ENCODE results near the gene PBX3. TPM values are rescaled to one million over a fixed set of nuclear protein-coding genes. Genes with fewer than 3 reads are reported as not detected.

Gene PBX3
- total and polyA plus RNA-seq, 4 donors = 7.3 to 18.9 (median 11.1) TPM

DNA sequence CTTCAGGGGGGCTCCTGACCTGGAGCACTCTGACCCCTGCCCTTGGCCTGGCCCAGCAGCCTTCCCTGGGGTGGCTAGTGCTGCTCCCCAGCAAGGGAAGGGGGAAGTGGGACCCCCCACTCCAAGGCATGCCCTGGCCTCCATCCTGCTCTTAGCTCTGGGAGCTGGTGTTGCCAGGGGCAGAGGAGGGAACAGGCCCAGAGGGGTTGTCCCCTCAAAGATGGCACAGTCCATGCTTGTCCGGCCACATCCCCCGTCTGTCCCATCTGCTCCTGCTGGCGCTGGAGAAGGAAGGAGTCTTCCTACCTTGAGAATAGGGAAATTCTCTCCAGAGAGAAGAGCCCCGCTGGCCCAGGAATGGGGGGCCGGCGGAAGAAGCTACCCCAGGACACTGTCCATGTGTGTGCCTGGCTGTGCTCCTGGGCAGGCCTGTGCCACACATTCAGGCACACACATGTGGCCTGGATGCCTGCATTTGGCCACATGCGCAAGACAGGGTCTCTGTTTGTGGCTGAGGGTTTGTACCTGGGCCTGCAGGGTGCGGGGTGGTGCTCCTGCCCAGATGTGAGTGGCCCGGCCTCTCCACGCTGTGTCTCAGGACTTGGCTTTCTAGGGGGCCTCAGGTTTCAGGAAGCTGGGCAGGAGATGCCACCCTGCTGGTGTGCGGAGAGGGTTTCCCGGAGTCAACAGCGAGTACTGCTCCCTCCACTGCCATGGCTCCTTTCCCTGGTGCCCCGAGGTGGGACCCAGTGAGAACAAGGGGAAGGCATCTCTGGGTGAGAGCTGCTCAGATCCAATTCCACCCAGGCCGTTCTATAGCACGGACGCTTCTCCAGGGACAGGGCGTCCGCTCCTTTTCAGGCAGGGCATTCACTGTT lies 247.1 kb downstream of the PBX3 start:
- Histone ChIP-seq H3K36me3 (ENCODE audit: control insufficient read depth in 4 of 4, insufficient read depth in 3 of 4, low read depth in 1 of 4, low read length in 3 of 4) (no peaks in the 10 kb centered on the region), H3K9me3 (ENCODE audit: control insufficient read depth in 4 of 4, low read length in 3 of 4) (no peaks in the 10 kb centered on the region), H3K4me1 (ENCODE audit: control insufficient read depth in 4 of 4, insufficient read depth in 4 of 4, low read length in 3 of 4) (no peaks in the 10 kb centered on the region), H3K4me3 (ENCODE audit: low read depth in 1 of 3, low read length in 3 of 3) (no peak overlapping the region), H3K27me3 (ENCODE audit: control insufficient read depth in 4 of 4, insufficient read depth in 4 of 4, low read length in 3 of 4) (no peaks in the 10 kb centered on the region), H3K9ac (ENCODE audit: low read depth in 1 of 2, low read length in 2 of 2) (no peak overlapping the region), H3K27ac (ENCODE audit: low read depth in 1 of 2, low read length in 2 of 2) (no peak overlapping the region)
- 95% methylated on average over 19 of the region's 19 CpGs for WGBS
- TF ChIP-seq RXRA (IDR thresholded peaks at IDR 0.05) = no peak
- no peak for TF ChIP-seq GABPA (IDR thresholded peaks at IDR 0.05 in 1 of 2, conservative IDR thresholded peaks at IDR 0.05 in 1 of 2)
- TF ChIP-seq NR2F2 (IDR thresholded peaks at IDR 0.05) = no peak
- TF ChIP-seq EGR1 (IDR thresholded peaks at IDR 0.05; ENCODE audit: low read depth in 2 of 2) = no peak
- no peak for TF ChIP-seq HNF4G (IDR thresholded peaks at IDR 0.05)
- TF ChIP-seq, protein P1, sequence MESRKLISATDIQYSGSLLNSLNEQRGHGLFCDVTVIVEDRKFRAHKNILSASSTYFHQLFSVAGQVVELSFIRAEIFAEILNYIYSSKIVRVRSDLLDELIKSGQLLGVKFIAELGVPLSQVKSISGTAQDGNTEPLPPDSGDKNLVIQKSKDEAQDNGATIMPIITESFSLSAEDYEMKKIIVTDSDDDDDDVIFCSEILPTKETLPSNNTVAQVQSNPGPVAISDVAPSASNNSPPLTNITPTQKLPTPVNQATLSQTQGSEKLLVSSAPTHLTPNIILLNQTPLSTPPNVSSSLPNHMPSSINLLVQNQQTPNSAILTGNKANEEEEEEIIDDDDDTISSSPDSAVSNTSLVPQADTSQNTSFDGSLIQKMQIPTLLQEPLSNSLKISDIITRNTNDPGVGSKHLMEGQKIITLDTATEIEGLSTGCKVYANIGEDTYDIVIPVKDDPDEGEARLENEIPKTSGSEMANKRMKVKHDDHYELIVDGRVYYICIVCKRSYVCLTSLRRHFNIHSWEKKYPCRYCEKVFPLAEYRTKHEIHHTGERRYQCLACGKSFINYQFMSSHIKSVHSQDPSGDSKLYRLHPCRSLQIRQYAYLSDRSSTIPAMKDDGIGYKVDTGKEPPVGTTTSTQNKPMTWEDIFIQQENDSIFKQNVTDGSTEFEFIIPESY (IDR thresholded peaks at IDR 0.05) = no peak
- TF ChIP-seq, protein P2, sequence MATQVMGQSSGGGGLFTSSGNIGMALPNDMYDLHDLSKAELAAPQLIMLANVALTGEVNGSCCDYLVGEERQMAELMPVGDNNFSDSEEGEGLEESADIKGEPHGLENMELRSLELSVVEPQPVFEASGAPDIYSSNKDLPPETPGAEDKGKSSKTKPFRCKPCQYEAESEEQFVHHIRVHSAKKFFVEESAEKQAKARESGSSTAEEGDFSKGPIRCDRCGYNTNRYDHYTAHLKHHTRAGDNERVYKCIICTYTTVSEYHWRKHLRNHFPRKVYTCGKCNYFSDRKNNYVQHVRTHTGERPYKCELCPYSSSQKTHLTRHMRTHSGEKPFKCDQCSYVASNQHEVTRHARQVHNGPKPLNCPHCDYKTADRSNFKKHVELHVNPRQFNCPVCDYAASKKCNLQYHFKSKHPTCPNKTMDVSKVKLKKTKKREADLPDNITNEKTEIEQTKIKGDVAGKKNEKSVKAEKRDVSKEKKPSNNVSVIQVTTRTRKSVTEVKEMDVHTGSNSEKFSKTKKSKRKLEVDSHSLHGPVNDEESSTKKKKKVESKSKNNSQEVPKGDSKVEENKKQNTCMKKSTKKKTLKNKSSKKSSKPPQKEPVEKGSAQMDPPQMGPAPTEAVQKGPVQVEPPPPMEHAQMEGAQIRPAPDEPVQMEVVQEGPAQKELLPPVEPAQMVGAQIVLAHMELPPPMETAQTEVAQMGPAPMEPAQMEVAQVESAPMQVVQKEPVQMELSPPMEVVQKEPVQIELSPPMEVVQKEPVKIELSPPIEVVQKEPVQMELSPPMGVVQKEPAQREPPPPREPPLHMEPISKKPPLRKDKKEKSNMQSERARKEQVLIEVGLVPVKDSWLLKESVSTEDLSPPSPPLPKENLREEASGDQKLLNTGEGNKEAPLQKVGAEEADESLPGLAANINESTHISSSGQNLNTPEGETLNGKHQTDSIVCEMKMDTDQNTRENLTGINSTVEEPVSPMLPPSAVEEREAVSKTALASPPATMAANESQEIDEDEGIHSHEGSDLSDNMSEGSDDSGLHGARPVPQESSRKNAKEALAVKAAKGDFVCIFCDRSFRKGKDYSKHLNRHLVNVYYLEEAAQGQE (IDR thresholded peaks at IDR 0.05) = no peak
- TF ChIP-seq, protein P3, sequence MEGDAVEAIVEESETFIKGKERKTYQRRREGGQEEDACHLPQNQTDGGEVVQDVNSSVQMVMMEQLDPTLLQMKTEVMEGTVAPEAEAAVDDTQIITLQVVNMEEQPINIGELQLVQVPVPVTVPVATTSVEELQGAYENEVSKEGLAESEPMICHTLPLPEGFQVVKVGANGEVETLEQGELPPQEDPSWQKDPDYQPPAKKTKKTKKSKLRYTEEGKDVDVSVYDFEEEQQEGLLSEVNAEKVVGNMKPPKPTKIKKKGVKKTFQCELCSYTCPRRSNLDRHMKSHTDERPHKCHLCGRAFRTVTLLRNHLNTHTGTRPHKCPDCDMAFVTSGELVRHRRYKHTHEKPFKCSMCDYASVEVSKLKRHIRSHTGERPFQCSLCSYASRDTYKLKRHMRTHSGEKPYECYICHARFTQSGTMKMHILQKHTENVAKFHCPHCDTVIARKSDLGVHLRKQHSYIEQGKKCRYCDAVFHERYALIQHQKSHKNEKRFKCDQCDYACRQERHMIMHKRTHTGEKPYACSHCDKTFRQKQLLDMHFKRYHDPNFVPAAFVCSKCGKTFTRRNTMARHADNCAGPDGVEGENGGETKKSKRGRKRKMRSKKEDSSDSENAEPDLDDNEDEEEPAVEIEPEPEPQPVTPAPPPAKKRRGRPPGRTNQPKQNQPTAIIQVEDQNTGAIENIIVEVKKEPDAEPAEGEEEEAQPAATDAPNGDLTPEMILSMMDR (IDR thresholded peaks at IDR 0.05; ENCODE audit: low read depth, low read length, missing input control) = no peak
- no peak for TF ChIP-seq RAD21 (IDR thresholded peaks at IDR 0.05)
- no peak for DNase-seq (ENCODE audit: low spot score)

DNA sequence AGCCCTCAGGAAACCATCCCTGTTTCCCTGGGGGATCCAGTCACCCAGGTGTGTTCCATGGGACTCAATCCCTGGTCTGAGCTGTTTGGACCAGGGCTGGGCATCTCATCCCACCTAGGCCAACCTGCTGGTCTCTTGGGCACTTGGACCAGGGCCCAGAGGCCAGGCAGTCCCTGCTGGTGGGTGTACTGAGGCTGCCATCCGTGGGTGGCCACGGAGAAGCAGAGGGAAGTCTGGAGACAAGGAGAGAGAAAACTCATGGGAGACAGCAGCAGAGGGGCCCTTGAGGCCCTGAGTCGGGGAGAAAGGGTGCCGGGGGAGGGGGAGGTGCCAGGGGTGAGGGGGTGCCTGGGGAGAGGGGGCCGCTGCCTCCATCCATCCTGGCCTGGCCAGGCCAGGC lies 247.8 kb downstream of the PBX3 start:
- Histone ChIP-seq H3K36me3 (ENCODE audit: control insufficient read depth in 4 of 4, insufficient read depth in 3 of 4, low read depth in 1 of 4, low read length in 3 of 4) (no peaks in the 10 kb centered on the region), H3K9me3 (ENCODE audit: control insufficient read depth in 4 of 4, low read length in 3 of 4) (no peaks in the 10 kb centered on the region), H3K9ac (ENCODE audit: low read depth in 1 of 2, low read length in 2 of 2) (no peak overlapping the region), H3K27me3 (ENCODE audit: control insufficient read depth in 4 of 4, insufficient read depth in 4 of 4, low read length in 3 of 4) (no peaks in the 10 kb centered on the region), H3K4me3 (ENCODE audit: low read depth in 1 of 3, low read length in 3 of 3) (no peak overlapping the region), H3K27ac (ENCODE audit: low read depth in 1 of 2, low read length in 2 of 2) (no peak overlapping the region), H3K4me1 (ENCODE audit: control insufficient read depth in 4 of 4, insufficient read depth in 4 of 4, low read length in 3 of 4) (no peaks in the 10 kb centered on the region)
- WGBS = 94% methylated on average over 5 of the region's 5 CpGs
- DNase-seq (ENCODE audit: low spot score) = no peak
- TF ChIP-seq, protein P2 (IDR thresholded peaks at IDR 0.05) = no peak
- no peak for TF ChIP-seq TAF1 (conservative IDR thresholded peaks at IDR 0.05)
- TF ChIP-seq GABPA (IDR thresholded peaks at IDR 0.05 in 1 of 2, conservative IDR thresholded peaks at IDR 0.05 in 1 of 2) = no peak
- no peak for TF ChIP-seq EGR1 (IDR thresholded peaks at IDR 0.05; ENCODE audit: low read depth in 2 of 2)
- TF ChIP-seq, protein P4, sequence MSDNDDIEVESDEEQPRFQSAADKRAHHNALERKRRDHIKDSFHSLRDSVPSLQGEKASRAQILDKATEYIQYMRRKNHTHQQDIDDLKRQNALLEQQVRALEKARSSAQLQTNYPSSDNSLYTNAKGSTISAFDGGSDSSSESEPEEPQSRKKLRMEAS (IDR thresholded peaks at IDR 0.05) = no peak
- no peak for TF ChIP-seq JUND (IDR thresholded peaks at IDR 0.05)
